ENCODE results near the gene GDI1.

DNA sequence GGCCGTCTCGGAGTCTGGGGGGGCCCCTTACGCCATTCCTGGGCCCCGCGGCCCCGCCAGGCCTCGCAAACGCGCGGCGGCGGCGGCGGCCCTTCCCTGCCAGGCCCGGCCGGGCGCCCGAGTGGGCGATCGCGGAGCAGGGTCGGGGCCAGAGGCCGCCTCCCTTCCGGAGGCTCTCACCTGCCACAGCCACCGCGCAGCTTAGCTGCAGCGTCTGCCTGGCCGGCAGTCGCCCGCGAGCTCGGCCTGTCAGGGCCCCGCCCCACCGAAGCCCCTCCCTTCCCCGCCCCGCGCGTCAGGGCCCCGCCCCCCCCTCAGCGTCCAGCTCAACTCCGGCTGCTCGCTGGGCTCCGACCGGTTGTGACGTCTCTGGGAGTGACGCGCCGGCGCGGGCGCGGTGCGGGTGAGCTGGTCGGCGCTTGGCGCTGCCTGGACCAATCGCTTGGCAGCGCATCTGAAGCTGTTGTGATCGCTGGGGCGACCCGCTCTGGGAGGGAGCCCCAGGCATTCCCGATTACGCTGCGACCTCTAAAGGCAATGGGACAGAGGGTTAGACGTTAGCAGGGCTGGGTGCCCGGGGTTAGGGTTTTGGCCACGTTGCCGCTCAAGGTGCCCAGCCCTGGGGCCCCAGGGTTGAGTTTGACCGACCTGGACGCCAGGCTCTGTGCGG lies 53.6 kb downstream of the GDI1 start, which contains the start of gene SLC10A3:
- TF ChIP-seq EZH2 (IDR thresholded peaks at IDR 0.05; ENCODE audit: borderline replicate concordance, low read depth, low read length) (no peak), TARDBP (IDR thresholded peaks at IDR 0.05) (no peak), POLR2A (conservative IDR thresholded peaks at IDR 0.05) (peak; percentile 78), RAD51 (IDR thresholded peaks at IDR 0.05; ENCODE audit: borderline replicate concordance, low read depth) (no peak), CBX8 (IDR thresholded peaks at IDR 0.05; ENCODE audit: borderline replicate concordance, extremely low read depth, low read depth, low read length, poor library complexity, severe bottlenecking) (no peak), ZNF507 (tag; conservative IDR thresholded peaks at IDR 0.05) (no peak), ZEB2 (IDR thresholded peaks at IDR 0.05) (no peak), TBP (optimal IDR thresholded peaks at IDR 0.05; ENCODE audit: low read depth, low read length) (peak; percentile 81), JUNB (CRISPR knock-in tag; conservative IDR thresholded peaks at IDR 0.05) (no peak)
- TF ChIP-seq, protein P1, sequence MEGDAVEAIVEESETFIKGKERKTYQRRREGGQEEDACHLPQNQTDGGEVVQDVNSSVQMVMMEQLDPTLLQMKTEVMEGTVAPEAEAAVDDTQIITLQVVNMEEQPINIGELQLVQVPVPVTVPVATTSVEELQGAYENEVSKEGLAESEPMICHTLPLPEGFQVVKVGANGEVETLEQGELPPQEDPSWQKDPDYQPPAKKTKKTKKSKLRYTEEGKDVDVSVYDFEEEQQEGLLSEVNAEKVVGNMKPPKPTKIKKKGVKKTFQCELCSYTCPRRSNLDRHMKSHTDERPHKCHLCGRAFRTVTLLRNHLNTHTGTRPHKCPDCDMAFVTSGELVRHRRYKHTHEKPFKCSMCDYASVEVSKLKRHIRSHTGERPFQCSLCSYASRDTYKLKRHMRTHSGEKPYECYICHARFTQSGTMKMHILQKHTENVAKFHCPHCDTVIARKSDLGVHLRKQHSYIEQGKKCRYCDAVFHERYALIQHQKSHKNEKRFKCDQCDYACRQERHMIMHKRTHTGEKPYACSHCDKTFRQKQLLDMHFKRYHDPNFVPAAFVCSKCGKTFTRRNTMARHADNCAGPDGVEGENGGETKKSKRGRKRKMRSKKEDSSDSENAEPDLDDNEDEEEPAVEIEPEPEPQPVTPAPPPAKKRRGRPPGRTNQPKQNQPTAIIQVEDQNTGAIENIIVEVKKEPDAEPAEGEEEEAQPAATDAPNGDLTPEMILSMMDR (IDR thresholded peaks at IDR 0.05 in 2 of 3, conservative IDR thresholded peaks at IDR 0.05 in 1 of 3; ENCODE audit: insufficient read depth in 2 of 3, low read depth in 1 of 3, low read length in 3 of 3) = peak in 2 of 3 experiments; percentile 21 to 42; a peak in 2 of 6 replicates
- TF ChIP-seq, protein P2, sequence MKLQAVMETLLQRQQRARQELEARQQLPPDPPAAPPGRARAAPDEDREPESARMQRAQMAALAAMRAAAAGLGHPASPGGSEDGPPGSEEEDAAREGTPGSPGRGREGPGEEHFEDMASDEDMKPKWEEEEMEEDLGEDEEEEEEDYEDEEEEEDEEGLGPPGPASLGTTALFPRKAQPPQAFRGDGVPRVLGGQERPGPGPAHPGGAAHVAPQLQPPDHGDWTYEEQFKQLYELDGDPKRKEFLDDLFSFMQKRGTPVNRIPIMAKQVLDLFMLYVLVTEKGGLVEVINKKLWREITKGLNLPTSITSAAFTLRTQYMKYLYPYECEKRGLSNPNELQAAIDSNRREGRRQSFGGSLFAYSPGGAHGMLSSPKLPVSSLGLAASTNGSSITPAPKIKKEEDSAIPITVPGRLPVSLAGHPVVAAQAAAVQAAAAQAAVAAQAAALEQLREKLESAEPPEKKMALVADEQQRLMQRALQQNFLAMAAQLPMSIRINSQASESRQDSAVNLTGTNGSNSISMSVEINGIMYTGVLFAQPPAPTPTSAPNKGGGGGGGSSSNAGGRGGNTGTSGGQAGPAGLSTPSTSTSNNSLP (IDR thresholded peaks at IDR 0.05; ENCODE audit: borderline replicate concordance, low read depth, low read length) = no peak
- TF ChIP-seq, protein P3, sequence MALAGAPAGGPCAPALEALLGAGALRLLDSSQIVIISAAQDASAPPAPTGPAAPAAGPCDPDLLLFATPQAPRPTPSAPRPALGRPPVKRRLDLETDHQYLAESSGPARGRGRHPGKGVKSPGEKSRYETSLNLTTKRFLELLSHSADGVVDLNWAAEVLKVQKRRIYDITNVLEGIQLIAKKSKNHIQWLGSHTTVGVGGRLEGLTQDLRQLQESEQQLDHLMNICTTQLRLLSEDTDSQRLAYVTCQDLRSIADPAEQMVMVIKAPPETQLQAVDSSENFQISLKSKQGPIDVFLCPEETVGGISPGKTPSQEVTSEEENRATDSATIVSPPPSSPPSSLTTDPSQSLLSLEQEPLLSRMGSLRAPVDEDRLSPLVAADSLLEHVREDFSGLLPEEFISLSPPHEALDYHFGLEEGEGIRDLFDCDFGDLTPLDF (CRISPR knock-in tag; IDR thresholded peaks at IDR 0.05) = no peak
- TF ChIP-seq, protein P4, sequence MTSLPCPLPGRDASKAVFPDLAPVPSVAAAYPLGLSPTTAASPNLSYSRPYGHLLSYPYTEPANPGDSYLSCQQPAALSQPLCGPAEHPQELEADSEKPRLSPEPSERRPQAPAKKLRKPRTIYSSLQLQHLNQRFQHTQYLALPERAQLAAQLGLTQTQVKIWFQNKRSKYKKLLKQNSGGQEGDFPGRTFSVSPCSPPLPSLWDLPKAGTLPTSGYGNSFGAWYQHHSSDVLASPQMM (CRISPR knock-in tag; IDR thresholded peaks at IDR 0.05) = no peak
- TF ChIP-seq, protein P5, sequence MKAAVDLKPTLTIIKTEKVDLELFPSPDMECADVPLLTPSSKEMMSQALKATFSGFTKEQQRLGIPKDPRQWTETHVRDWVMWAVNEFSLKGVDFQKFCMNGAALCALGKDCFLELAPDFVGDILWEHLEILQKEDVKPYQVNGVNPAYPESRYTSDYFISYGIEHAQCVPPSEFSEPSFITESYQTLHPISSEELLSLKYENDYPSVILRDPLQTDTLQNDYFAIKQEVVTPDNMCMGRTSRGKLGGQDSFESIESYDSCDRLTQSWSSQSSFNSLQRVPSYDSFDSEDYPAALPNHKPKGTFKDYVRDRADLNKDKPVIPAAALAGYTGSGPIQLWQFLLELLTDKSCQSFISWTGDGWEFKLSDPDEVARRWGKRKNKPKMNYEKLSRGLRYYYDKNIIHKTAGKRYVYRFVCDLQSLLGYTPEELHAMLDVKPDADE (conservative IDR thresholded peaks at IDR 0.05; ENCODE audit: control insufficient read depth, low read depth, low read length) = no peak
